Body of pancreas (tissue), 4 donors: ENCODE measurements around the gene C17orf113.

Experiments
- POLR2A ChIP-seq, 3 donors: fragments of 450-650 bp; IDR thresholded peaks; one replicate each; pipeline ENCODE4 v1.6.1; 2016; ENCODE audit warnings: antibody characterized with exemption in 3 of 3, mild to moderate bottlenecking in 2 of 3
- TF ChIP-seq, protein P1 (sequence below), 7 experiments: fragments of 450-650 bp in 4 of 7; fragments of 200-600 bp in 3 of 7; sonication (generic) in 3 of 7; IDR thresholded peaks; one replicate each; pipeline ENCODE4 v1.5.1; 2016 to 2019; ENCODE audit warnings: antibody characterized with exemption in 7 of 7

DNA sequence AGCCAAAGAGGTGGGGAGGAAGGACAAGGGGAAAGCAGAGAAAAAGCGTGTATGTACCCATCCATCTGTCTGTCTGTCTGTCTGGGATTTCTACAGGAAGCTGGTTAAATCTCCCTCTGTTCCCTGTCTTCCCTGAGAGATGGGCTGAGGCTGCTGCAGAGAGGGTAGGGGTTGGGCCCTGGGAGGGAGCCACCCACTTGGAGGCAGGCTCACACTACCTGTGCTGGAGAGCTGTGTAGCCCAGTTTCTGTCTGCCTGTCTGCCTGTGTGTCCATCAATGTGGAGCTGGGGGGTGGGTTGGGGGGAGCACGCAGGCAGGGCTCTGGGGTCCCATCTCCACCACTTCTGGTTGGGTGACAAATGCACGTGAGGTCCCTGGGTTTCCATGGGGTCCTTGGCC is 18.6 kb upstream of the C17orf113 start:
- TF ChIP-seq, protein P1, sequence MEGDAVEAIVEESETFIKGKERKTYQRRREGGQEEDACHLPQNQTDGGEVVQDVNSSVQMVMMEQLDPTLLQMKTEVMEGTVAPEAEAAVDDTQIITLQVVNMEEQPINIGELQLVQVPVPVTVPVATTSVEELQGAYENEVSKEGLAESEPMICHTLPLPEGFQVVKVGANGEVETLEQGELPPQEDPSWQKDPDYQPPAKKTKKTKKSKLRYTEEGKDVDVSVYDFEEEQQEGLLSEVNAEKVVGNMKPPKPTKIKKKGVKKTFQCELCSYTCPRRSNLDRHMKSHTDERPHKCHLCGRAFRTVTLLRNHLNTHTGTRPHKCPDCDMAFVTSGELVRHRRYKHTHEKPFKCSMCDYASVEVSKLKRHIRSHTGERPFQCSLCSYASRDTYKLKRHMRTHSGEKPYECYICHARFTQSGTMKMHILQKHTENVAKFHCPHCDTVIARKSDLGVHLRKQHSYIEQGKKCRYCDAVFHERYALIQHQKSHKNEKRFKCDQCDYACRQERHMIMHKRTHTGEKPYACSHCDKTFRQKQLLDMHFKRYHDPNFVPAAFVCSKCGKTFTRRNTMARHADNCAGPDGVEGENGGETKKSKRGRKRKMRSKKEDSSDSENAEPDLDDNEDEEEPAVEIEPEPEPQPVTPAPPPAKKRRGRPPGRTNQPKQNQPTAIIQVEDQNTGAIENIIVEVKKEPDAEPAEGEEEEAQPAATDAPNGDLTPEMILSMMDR (IDR thresholded peaks at IDR 0.05), result no peak
- TF ChIP-seq POLR2A (IDR thresholded peaks at IDR 0.05), result no peak
